Left hindlimb (tissue), 1 donor: ENCODE measurements around the gene SUGP2.
"Not testable (repeated sequence)": the region's sequence is repeated elsewhere in the genome, so short reads cannot be mapped to it uniquely, and the experiment has no call there.

Experiments used
- DNase-seq: peaks from one replicate; pipeline ENCODE4 v3.0.0-alpha.2; 2018

The SUGP2 gene

DNA sequence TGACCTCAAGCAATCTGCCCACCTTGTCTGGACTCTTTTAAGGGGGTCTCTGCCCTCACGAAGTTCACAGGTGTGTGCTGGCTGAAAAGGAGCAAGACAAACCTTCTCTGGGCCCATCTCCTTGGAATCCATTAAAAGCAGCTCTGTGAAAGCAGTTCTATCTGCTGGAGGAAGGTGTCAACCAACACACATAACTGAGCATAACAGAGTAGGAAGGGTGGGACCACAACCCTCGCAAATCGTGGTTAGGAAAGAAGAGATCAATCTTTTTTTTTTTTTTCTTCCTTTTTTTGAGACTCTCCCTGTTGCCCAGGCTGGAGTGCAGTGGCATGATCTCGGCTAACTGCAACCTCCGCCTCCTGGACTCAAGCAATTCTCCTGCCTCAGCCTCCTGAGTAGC lies 1.4 kb downstream of the SUGP2 start:
- no peak for DNase-seq

- no peak for DNase-seq
Observed at GRCh38 chr19:19028526-19028925, 4.8 kb downstream of the SUGP2 start.

DNA sequence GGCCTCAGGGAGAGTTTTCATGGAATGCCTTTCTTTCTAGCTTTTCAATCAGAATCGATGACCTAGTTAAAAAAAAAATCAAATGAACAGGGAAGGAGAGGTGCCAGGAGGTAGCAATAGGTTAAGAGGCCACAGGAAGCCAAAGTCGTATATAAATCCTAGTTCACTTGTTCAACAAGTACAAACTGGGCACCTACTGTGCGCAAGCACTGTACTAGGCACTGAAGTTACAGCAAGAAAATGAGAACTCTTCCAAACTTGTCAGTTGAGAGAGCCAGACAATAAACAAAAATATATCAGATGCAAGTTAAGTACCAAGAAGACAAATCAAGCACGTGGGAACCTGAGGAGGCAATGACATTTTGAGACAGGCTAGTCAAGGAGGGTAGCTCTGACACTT lies 6.1 kb downstream of the SUGP2 start:
- no peak for DNase-seq

- no peak for DNase-seq
Observed at GRCh38 chr19:19026299-19026971, 6.9 kb downstream of the SUGP2 start.

GRCh38 chr19:19025861-19026260 lies 7.5 kb downstream of the SUGP2 start:
- DNase-seq, result no peak

DNA sequence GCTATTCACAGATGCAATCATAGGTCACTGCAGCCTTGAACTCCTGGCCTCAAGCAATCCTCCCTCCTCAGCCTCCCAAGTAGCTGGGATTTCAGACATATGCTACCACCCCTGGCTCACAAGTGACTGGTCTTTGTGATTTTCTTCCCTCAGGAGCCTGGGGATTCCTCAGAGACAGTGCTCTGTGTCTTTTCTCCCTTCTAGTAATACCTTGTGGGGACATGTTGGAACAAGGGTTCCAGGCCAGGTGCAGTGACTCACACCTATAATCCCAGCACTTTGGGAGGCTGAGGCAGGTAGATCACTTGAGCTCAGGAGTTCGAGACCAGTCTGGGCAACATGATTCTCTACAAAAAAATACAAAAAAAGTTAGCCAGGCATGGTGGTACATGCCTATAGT lies 9.9 kb downstream of the SUGP2 start:
- not testable (repeated sequence) for DNase-seq

DNA sequence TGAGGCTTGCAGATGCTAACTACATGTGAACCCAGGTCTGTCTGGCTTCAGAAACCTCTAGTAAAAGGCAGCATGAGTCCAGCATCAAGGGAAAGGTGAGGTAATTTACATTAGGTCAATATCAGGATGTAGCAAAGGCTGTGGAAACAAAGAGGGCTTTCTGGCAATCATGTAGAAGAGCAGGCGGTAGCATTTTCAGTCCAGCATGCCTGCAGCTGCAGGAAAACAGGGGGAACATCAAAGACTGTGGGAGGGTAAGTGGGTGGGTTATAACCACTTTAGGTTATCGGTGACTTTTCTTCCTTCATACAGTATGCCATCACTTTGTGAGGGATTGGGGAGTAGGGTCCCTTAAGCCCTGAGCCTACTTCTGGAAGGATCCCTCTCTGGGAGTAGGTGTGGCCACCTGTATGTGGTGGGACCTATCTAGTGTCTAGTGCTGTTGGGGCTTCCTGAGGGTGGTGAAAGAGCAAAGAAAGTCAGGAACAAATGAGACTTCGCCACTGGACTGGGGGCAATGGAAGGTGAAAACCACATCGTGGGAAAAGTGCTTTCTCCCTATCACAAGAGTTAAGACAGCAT lies 10.8 kb downstream of the SUGP2 start:
- DNase-seq, result no peak

GRCh38 chr19:19021115-19021514 lies 12.2 kb downstream of the SUGP2 start:
- no peak for DNase-seq

GRCh38 chr19:19010551-19010950 lies 22.8 kb downstream of the SUGP2 start:
- no peak for DNase-seq

GRCh38 chr19:19009951-19010350 lies 23.4 kb downstream of the SUGP2 start:
- DNase-seq, result no peak

- DNase-seq, result no peak
Observed at GRCh38 chr19:19006213-19006612, 27.1 kb downstream of the SUGP2 start.

GRCh38 chr19:19004144-19004543 lies 29.2 kb downstream of the SUGP2 start:
- DNase-seq, result no peak

DNA sequence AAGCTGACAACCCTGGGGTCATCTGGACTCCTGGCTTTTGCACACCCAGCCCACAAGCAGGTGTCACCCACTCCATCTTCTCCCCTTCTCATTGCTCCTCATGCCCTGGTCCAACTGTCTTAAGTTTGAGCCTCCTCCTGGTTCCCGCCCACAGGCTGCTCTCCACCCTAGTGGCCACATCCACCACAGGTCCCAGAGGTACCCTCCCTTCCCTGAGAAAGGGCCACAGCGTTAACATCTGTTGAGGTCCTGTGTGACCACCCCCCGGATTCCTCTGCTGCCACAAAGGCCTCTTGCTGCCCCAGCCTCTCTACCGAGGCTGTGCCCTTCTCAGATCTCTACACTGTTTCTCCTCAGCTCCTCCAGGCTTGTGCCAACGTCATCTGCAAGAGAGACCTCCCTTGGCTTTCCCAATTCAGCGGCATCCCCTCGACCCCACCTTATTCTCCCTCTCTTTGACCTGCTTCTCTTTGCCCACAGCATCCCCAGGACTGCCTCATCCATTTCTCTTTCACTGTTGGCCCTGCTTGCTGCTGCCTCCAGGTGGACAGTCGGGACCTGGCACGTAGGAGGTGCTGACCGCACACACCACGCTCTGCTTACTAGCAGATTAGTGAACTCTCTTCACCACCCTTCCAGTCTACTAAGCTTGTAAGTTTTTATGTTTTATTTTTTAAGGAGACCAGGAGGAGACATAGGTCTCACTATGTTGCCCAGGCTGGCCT lies 33.3 kb downstream of the SUGP2 start:
- no peak for DNase-seq

DNA sequence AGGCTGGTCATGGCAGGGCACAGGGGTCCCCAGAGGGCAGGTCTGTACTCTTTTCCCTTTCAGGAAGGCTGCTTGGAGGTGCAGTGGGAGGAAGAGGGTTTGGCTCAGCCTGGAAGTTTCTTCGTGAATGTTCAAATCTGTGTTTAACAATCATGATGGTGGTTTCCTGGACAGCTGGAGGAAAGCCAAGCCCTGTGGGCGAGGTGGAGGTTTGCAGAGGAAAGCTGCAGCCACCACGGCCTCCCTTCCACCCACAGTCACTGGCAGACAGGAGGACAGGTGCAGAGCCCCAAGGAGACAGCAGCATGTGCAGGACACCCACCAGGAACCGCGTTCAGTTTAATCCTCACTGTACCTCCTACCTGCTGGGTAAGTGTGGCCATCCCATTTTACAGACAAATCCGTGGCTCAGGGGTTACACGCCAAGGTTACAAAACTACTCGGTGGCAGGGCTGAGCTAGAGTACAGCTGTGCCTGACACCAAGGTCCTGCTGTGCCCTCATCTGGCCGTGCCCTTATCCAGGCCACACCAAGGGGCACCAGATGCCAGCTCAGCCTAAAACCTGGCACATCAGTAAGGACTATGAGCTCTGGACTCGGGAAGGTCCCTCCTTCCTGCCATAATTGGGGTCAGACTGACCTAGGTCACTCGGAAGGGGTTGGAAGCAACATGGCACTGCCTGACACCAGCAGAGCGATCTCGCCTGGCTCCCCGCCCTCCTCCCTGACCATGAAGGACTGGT lies 34.1 kb downstream of the SUGP2 start:
- no peak for DNase-seq

- no peak for DNase-seq
Observed at GRCh38 chr19:18998276-18998675, 35.0 kb downstream of the SUGP2 start.

DNA sequence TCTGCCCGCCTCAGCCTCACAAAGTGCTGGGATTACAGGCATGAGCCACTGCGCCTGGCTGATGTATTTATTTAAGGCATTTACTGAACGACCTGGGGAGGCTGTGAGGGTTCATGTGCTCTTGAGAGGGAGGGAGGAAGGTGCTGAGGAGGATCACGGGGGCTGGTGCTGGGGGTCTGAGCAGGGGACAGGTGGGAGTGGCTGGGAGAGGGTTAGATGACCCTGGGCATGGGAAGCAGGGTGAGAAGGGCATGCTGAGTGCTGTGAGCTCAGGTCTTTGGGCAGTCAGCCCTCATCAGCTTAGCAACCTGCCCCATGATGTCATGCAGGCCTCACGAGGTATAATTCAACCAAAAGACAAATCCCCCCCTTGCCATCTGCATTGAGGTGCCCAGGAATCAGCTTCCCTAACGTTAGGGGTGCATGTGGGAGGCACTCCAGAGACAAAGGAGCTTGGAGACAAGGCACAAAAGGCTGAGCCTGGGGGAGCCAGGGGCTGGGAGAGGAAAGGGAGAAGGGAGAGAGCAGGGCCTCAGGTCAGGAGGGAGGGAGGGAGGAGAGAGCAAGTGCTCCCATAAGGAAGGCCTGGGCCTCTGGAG lies 36.4 kb downstream of the SUGP2 start:
- DNase-seq, result no peak

- DNase-seq, result no peak
Observed at GRCh38 chr19:18996351-18996750, 37.0 kb downstream of the SUGP2 start.

DNA sequence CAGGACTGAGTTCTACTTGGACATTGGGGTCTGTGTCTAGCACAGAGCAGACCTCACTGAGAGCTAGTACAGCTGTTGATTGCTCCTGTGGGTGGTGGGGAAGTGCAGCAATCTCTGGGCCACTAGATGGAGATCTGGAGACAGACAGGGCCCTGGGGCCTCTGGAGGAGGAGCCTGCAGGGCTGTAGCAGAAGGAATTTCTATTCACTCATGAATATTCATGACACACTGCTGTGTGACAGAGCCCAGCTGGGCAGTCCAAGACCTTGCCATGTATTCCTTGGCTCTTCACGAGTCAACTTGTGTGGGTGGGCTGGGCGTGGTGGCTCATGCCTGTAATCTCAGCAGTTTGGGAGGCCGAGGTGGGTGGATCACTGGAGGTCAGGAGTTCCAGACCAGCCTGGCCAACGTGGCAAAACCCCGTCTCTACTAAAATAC lies 37.5 kb downstream of the SUGP2 start:
- peak; percentile 47 for DNase-seq

DNA sequence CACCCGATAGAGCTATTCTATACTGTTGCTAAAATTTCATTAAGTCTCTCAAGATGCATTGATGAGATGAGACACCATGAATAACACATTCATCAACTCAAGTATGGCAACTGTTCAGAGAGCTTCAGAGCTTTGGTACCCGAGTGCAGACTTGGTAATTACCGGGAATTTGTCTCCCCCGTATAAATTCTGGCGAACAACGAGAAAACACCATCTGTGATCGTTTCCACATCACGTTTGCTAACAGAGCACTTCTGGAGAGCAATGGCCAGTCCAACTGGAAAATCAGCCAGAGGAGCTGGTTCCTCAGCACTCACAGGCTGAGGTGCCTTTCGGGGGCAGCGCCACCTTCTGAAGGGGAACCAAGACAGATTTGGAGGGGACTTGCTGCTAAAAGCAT lies 40.2 kb downstream of the SUGP2 start:
- DNase-seq, result no peak

DNA sequence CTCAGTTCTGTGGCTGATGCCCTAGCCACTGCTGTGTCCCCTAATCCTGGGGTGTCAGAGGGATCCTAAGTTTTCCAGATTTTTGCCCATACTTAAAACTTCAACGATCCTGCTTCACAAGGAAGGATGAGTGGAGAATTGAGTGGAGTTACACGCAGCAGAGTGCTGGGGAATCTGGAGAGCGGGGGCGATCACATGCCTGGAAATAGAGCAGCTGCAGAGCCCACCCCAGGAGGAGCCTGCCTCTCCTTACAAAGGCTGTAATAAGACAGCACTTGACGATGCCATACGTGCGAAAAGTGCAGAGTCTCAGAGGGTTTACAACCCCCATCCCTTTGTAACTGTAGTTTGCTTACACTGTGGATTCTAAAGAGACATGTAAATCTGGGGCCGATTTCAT lies 40.6 kb downstream of the SUGP2 start:
- no peak for DNase-seq

DNA sequence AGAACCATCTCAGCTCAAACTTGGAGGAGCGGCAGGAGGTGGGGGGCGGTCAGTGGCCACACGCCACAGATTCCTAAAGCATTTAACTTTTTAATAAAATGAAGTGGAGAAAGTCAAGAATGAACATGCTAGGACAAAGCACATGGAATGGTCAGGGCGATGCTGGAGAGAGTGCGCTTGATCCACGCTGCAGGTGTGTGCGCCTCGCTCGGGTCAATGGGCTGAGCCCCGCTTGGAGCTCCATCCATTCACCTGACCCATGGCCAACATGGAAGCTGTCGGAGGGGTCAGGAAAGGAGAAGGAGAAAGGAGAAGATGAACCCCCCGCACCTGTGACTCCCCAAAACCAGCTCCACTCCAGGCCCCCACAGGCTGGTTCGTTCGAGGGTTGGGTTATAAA lies 41.8 kb downstream of the SUGP2 start:
- DNase-seq, result no peak

GRCh38 chr19:18991006-18991405 lies 42.3 kb downstream of the SUGP2 start:
- no peak for DNase-seq

DNA sequence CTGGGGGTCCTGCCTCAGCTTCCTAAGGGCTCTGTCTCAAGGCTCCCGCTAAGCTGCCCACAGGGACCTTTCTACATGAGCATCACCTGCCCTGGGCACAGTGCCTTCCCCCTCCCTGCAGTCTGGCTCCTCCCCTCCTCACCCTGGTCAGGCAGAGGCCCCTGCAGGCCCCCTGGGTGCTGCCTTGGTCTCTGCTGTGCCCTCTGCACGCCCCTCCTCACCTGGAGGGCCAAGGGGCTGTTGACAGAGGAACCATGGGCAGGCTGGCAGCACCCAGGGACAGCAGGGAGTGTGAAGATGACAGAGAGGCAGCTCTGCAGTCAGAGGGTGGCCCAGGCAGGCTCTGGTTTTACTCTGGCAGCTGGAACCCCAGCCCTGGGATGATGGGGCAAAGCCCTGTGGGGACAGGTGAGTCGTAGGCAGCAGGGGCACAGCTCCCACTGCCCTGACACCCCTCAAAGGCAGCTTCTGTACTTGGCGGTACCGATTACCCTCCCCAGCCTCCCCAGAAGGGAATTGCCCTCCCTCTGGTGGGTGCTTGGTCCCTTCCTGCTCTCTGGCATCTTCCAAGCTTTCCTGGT lies 43.1 kb downstream of the SUGP2 start:
- DNase-seq, result no peak
